ENCODE measurements around the gene RIPK1. TPM values are rescaled to one million over a fixed set of nuclear protein-coding genes. Genes with fewer than 3 reads are reported as not detected.
A peak's percentile ranks its signal among the peaks of the same experiment; 100 is the strongest.

RIPK1 gene
- total and polyA plus RNA-seq, 9 of the 15 experiments (the other 6 are each of a cell fraction or from before 2014, with no cell fraction given): 3.8 to 24.9 (median 17.7) TPM

- TF ChIP-seq ID3 (CRISPR knock-in tag; IDR thresholded peaks at IDR 0.05): no peak
- TF ChIP-seq ID3 (tag; IDR thresholded peaks at IDR 0.05): no peak
- TF ChIP-seq, protein P1, sequence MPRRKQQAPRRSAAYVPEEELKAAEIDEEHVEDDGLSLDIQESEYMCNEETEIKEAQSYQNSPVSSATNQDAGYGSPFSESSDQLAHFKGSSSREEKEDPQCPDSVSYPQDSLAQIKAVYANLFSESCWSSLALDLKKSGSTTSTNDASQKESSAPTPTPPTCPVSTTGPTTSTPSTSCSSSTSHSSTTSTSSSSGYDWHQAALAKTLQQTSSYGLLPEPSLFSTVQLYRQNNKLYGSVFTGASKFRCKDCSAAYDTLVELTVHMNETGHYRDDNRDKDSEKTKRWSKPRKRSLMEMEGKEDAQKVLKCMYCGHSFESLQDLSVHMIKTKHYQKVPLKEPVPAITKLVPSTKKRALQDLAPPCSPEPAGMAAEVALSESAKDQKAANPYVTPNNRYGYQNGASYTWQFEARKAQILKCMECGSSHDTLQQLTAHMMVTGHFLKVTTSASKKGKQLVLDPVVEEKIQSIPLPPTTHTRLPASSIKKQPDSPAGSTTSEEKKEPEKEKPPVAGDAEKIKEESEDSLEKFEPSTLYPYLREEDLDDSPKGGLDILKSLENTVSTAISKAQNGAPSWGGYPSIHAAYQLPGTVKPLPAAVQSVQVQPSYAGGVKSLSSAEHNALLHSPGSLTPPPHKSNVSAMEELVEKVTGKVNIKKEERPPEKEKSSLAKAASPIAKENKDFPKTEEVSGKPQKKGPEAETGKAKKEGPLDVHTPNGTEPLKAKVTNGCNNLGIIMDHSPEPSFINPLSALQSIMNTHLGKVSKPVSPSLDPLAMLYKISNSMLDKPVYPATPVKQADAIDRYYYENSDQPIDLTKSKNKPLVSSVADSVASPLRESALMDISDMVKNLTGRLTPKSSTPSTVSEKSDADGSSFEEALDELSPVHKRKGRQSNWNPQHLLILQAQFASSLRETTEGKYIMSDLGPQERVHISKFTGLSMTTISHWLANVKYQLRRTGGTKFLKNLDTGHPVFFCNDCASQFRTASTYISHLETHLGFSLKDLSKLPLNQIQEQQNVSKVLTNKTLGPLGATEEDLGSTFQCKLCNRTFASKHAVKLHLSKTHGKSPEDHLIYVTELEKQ (CRISPR knock-in tag; IDR thresholded peaks at IDR 0.05): no peak
- TF ChIP-seq TRIM28 (IDR thresholded peaks at IDR 0.05): 0 out of 2 replicates have a peak, but pooled peaks have one; percentile 47
- no peak; a peak in 1 of 4 replicates for TF ChIP-seq TEAD1 (CRISPR knock-in tag; IDR thresholded peaks at IDR 0.05)
- no peak for TF ChIP-seq CREB1 (IDR thresholded peaks at IDR 0.05)
- TF ChIP-seq CREB1 (CRISPR knock-in tag; IDR thresholded peaks at IDR 0.05): no peak
- TF ChIP-seq, protein P2, sequence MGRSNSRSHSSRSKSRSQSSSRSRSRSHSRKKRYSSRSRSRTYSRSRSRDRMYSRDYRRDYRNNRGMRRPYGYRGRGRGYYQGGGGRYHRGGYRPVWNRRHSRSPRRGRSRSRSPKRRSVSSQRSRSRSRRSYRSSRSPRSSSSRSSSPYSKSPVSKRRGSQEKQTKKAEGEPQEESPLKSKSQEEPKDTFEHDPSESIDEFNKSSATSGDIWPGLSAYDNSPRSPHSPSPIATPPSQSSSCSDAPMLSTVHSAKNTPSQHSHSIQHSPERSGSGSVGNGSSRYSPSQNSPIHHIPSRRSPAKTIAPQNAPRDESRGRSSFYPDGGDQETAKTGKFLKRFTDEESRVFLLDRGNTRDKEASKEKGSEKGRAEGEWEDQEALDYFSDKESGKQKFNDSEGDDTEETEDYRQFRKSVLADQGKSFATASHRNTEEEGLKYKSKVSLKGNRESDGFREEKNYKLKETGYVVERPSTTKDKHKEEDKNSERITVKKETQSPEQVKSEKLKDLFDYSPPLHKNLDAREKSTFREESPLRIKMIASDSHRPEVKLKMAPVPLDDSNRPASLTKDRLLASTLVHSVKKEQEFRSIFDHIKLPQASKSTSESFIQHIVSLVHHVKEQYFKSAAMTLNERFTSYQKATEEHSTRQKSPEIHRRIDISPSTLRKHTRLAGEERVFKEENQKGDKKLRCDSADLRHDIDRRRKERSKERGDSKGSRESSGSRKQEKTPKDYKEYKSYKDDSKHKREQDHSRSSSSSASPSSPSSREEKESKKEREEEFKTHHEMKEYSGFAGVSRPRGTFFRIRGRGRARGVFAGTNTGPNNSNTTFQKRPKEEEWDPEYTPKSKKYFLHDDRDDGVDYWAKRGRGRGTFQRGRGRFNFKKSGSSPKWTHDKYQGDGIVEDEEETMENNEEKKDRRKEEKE (IDR thresholded peaks at IDR 0.05; ENCODE audit: borderline replicate concordance in 1 of 2, control insufficient read depth in 1 of 2, low read depth in 2 of 2, low read length in 1 of 2): no peak
- no peak for TF ChIP-seq TAF1 (IDR thresholded peaks at IDR 0.05; ENCODE audit: control insufficient read depth, extremely low read depth, insufficient read depth, low read length, severe bottlenecking)
- TF ChIP-seq SREBF1 (IDR thresholded peaks at IDR 0.05; ENCODE audit: borderline replicate concordance, low read depth, low read length): no peak
- no peak; the same call in 1 of the 2 replicates for TF ChIP-seq KAT7 (CRISPR knock-in tag; IDR thresholded peaks at IDR 0.05; ENCODE audit: borderline replicate concordance)
- TF ChIP-seq L3MBTL2 (IDR thresholded peaks at IDR 0.05): no peak
- no peak; the same call in 1 of the 2 replicates for TF ChIP-seq AFF4 (CRISPR knock-in tag; IDR thresholded peaks at IDR 0.05)
- TF ChIP-seq ZNF764 (CRISPR knock-in tag; IDR thresholded peaks at IDR 0.05; ENCODE audit: low read depth): no peak
- no peak for TF ChIP-seq ZNF274 (IDR thresholded peaks at IDR 0.05; ENCODE audit: borderline replicate concordance, low read depth, low read length)
- TF ChIP-seq EP300 (IDR thresholded peaks at IDR 0.05; ENCODE audit: low read length): peak; percentile 47; the same call in 1 of the 2 replicates
- TF ChIP-seq DDX20 (tag; IDR thresholded peaks at IDR 0.05; ENCODE audit: low read depth): no peak
Measured at GRCh38 chr6:3162067-3162497, 93.8 kb downstream of the RIPK1 start (continued).
